ENCODE data around the gene ALPK3.

ALPK3 gene

GRCh38 chr15:84836844-84837243 lies 19.7 kb downstream of the ALPK3 start:
- DNase-seq (ENCODE audit: low read depth) = no peak

GRCh38 chr15:84839714-84840113 lies 22.6 kb downstream of the ALPK3 start:
- DNase-seq (ENCODE audit: low read depth) = no peak
- no peak overlapping the region for H3K4me3 ChIP-seq (ENCODE audit: control insufficient read depth, low read depth, low read length)
- TF ChIP-seq, protein P1, sequence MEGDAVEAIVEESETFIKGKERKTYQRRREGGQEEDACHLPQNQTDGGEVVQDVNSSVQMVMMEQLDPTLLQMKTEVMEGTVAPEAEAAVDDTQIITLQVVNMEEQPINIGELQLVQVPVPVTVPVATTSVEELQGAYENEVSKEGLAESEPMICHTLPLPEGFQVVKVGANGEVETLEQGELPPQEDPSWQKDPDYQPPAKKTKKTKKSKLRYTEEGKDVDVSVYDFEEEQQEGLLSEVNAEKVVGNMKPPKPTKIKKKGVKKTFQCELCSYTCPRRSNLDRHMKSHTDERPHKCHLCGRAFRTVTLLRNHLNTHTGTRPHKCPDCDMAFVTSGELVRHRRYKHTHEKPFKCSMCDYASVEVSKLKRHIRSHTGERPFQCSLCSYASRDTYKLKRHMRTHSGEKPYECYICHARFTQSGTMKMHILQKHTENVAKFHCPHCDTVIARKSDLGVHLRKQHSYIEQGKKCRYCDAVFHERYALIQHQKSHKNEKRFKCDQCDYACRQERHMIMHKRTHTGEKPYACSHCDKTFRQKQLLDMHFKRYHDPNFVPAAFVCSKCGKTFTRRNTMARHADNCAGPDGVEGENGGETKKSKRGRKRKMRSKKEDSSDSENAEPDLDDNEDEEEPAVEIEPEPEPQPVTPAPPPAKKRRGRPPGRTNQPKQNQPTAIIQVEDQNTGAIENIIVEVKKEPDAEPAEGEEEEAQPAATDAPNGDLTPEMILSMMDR (conservative IDR thresholded peaks at IDR 0.05; ENCODE audit: control insufficient read depth, insufficient read depth, low read depth, low read length) = no peak

More at GRCh38 chr15:84836844-84837243, 19.7 kb downstream of the ALPK3 start:
- H3K4me3 ChIP-seq (ENCODE audit: control insufficient read depth, low read depth, low read length) = no peak overlapping the region
- TF ChIP-seq, protein P1 (conservative IDR thresholded peaks at IDR 0.05; ENCODE audit: control insufficient read depth, insufficient read depth, low read depth, low read length) = no peak

DNA sequence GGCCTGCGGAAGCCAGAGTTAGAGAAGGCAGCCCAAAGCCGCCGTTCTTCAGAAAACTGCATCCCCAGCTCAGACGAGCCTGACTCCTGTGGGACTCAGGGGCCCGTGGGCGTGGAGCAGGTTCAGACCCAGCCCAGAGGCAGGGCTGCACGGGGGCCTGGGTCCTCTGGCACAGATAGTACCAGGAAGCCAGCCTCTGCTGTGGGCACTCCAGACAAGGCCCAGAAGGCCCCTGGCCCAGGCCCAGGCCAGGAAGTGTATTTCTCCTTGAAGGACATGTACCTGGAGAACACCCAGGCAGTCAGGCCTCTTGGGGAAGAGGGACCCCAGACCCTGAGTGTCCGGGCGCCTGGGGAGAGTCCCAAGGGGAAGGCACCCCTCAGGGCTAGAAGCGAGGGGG lies 23.1 kb downstream of the ALPK3 start:
- DNase-seq (ENCODE audit: low read depth) = no peak
- H3K4me3 ChIP-seq (ENCODE audit: control insufficient read depth, low read depth, low read length) = no peak overlapping the region
- TF ChIP-seq, protein P1 (conservative IDR thresholded peaks at IDR 0.05; ENCODE audit: control insufficient read depth, insufficient read depth, low read depth, low read length) = no peak

GRCh38 chr15:84840741-84841429 lies 23.7 kb downstream of the ALPK3 start:
- peak; percentile 42 for DNase-seq (ENCODE audit: low read depth)
- H3K4me3 ChIP-seq (ENCODE audit: control insufficient read depth, low read depth, low read length) = no peak overlapping the region
- TF ChIP-seq, protein P1 (conservative IDR thresholded peaks at IDR 0.05; ENCODE audit: control insufficient read depth, insufficient read depth, low read depth, low read length) = no peak

GRCh38 chr15:84842781-84843180 lies 25.6 kb downstream of the ALPK3 start:
- H3K4me3 ChIP-seq (ENCODE audit: control insufficient read depth, low read depth, low read length) = no peak overlapping the region
- TF ChIP-seq, protein P1 (conservative IDR thresholded peaks at IDR 0.05; ENCODE audit: control insufficient read depth, insufficient read depth, low read depth, low read length) = no peak
- no peak for DNase-seq (ENCODE audit: low read depth)

DNA sequence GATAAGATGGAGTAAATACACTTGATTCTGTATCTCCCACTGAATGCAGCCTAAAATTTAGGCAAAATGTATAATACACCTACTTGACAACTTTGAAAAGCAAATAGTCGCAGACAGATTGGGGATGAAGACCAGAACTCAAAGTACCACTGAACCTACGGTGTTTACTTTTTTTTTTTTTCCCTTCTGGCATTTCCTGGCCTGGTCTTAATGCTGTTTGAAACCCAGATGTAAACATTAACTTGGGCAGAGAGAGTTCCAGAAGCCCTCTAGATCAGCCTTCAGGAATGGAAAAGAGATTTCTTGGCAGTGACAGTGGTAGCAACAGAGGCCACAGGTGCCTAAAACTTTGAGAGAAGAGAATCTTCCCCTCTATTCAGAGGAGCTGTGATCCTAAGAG lies 27.8 kb downstream of the ALPK3 start:
- TF ChIP-seq, protein P1 (conservative IDR thresholded peaks at IDR 0.05; ENCODE audit: control insufficient read depth, insufficient read depth, low read depth, low read length) = no peak
- H3K4me3 ChIP-seq (ENCODE audit: control insufficient read depth, low read depth, low read length) = no peak overlapping the region
- no peak for DNase-seq (ENCODE audit: low read depth)
